IPS-15b (cell line): ENCODE results near the gene NABP1.

Source experiments
- H3K27me3 ChIP-seq: one replicate; pipeline ENCODE4 v1.6.1; 2013; ENCODE audit warnings: low read length; ENCODE audit not compliant: control insufficient read depth, insufficient read depth
- H3K36me3 ChIP-seq: one replicate; pipeline ENCODE4 v1.6.1; 2013; ENCODE audit warnings: low read length; ENCODE audit not compliant: control insufficient read depth, insufficient read depth
- H3K4me1 ChIP-seq: one replicate; pipeline ENCODE4 v1.6.1; 2013; ENCODE audit warnings: mild to moderate bottlenecking, low read length; ENCODE audit not compliant: control insufficient read depth, insufficient read depth
- H3K4me3 ChIP-seq: one replicate; pipeline ENCODE4 v1.5.1; 2013; ENCODE audit warnings: low read depth, low read length
- H3K9ac ChIP-seq: one replicate; pipeline ENCODE4 v1.6.1; 2013; ENCODE audit warnings: low read depth, mild to moderate bottlenecking, low read length
- H3K9me3 ChIP-seq: one replicate; pipeline ENCODE4 v1.6.1; 2013; ENCODE audit warnings: mild to moderate bottlenecking, low read length; ENCODE audit not compliant: control insufficient read depth, insufficient read depth

The NABP1 gene

DNA sequence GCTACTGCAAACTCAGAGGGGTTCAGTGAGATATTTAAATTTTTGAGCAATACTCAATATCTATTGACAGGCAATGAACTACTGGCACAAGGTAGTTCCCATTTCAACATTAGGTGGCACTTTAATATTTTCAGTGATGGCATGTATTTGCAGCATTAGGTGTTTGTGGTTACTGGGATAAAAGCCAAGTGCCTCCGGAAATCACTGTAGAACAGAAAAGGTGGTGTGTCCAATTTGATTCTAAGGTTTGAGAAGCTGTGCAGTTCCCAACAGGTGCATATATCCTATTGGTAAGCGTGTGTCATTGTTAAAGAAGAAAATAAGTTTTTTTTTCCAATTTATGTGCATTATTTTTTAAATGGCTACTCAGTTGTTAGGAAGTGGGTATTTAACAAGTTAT is 41.3 kb downstream of the NABP1 start:
- Histone ChIP-seq H3K4me3 (no peak overlapping the region), H3K4me1 (no peaks in the 10 kb centered on the region), H3K27me3 (no peaks in the 10 kb centered on the region), H3K9me3 (no peaks in the 10 kb centered on the region), H3K9ac (no peak overlapping the region), H3K36me3 (no peaks in the 10 kb centered on the region)

DNA sequence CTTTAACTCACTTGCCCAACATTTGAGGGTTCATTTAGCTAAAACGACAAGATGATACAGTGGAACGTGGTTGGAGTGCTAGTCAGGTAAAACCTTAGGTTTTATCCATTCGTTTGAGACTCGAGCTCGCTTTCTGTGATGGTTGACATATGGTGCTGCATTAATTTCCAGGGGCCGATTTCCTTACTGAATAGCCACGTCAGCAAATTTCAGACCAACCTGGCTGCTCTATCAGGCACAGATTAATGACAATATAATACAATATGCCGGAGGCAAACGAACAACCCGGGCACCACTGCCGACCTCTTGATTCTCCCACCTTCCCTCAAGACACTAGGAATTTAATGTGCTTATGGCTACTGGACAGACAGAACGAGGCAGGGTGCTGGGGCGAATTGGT is 42.0 kb downstream of the NABP1 start:
- Histone ChIP-seq H3K9me3 (no peaks in the 10 kb centered on the region), H3K4me1 (no peaks in the 10 kb centered on the region), H3K4me3 (no peak overlapping the region), H3K9ac (no peak overlapping the region), H3K36me3 (no peaks in the 10 kb centered on the region), H3K27me3 (no peaks in the 10 kb centered on the region)

DNA sequence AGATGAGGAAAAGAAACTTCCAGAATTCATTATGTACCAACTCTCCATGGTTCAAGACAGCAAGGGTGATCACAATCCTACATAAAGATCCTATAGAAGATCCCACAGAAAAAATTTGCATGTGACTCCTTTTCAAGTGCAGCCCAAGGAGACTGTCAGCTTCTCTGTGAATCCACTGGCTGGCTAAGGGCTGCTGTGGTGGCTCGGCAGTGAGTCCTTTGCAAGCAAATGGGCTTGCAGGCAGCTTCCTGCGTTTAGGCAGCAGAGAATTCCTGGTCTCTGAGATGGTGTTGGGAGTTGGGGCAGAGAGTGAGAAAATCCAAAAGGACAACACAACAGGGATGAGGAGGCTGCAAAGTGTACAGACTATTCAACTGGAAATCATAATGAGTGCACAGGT is 43.4 kb downstream of the NABP1 start:
- Histone ChIP-seq H3K36me3 (no peaks in the 10 kb centered on the region), H3K9me3 (no peaks in the 10 kb centered on the region), H3K4me3 (no peak overlapping the region)

DNA sequence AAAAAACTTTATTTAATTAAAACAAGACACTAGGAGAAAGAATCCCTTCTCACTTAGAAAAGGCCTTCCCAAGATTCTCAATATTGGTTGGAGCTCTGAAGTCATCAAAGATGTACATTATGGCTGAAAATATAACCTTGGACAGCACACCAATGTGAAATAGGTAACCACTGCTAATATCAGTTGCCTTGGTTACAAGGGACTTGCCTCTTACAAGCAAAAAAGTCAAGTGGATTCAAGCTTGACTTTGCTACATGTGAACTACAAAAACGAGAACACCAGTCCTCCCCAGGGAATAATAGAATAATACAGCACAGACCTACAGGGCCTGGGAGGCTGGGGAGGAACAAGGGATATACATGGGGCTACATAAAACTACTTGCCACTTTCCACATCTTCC is 46.1 kb downstream of the NABP1 start:
- H3K4me1 ChIP-seq: peaks cover under 1% of the 10 kb centered on the region
- H3K36me3 ChIP-seq: no peaks in the 10 kb centered on the region
- no peaks in the 10 kb centered on the region for H3K27me3 ChIP-seq
- no peaks in the 10 kb centered on the region for H3K9me3 ChIP-seq
- H3K4me3 ChIP-seq: no peak overlapping the region
- H3K9ac ChIP-seq: no peak overlapping the region

More for the DNA sequence above, 43.4 kb downstream of the NABP1 start:
- Histone ChIP-seq H3K4me1 (no peaks in the 10 kb centered on the region), H3K27me3 (no peaks in the 10 kb centered on the region), H3K9ac (no peak overlapping the region)

GRCh38 chr2:191728750-191729624 is 51.1 kb downstream of the NABP1 start:
- Histone ChIP-seq H3K9ac (no peak overlapping the region), H3K4me3 (no peak overlapping the region), H3K4me1 (peaks cover 6% of the 10 kb centered on the region), H3K27me3 (no peaks in the 10 kb centered on the region), H3K9me3 (no peaks in the 10 kb centered on the region), H3K36me3 (no peaks in the 10 kb centered on the region)

- H3K27me3 ChIP-seq: no peaks in the 10 kb centered on the region
- no peak overlapping the region for H3K9ac ChIP-seq
Measured at GRCh38 chr2:191730263-191730662, 52.3 kb downstream of the NABP1 start.

More at GRCh38 chr2:191730263-191730662, 52.3 kb downstream of the NABP1 start:
- H3K9me3 ChIP-seq: no peaks in the 10 kb centered on the region
- no peaks in the 10 kb centered on the region for H3K36me3 ChIP-seq
- no peak overlapping the region for H3K4me3 ChIP-seq
- peaks cover 6% of the 10 kb centered on the region for H3K4me1 ChIP-seq
